Smooth muscle cell (in vitro differentiated cells): ENCODE data around the gene HPCA. TPM values are rescaled to one million over a fixed set of nuclear protein-coding genes. Genes with fewer than 3 reads are reported as not detected.
A peak's percentile ranks its signal among the peaks of the same experiment; 100 is the strongest.

ENCODE experiments used
- DNase-seq: peaks from one replicate; lab custom pipeline; 2025; ENCODE audit not compliant: unreplicated experiment; lab: John Stamatoyannopoulos, UW
- H2AFZ ChIP-seq: fragments of 200-600 bp; sonication (generic); 2 replicates; pipeline ENCODE4 v1.6.0; 2016; ENCODE audit warnings: antibody characterized with exemption, low read depth, mild to moderate bottlenecking
- H3F3A ChIP-seq: fragments of 200-600 bp; sonication (generic); 2 replicates; pipeline ENCODE4 v1.6.0; 2017; ENCODE audit warnings: antibody characterized with exemption, low read depth
- H3K27ac ChIP-seq: fragments of 200-600 bp; sonication (generic); 2 replicates; pipeline ENCODE4 v1.5.1; 2016; ENCODE audit warnings: low read depth, mild to moderate bottlenecking
- H3K27me3 ChIP-seq: fragments of 200-600 bp; sonication (generic); 2 replicates; pipeline ENCODE4 v1.6.1; 2016; ENCODE audit warnings: low read depth, mild to moderate bottlenecking
- H3K36me3 ChIP-seq: fragments of 200-600 bp; sonication (generic); 2 replicates; pipeline ENCODE4 v1.5.1; 2016; ENCODE audit warnings: low read depth
- H3K4me1 ChIP-seq: fragments of 200-600 bp; sonication (generic); 2 replicates; pipeline ENCODE4 v1.5.1; 2016; ENCODE audit warnings: low read depth
- H3K4me2 ChIP-seq: fragments of 200-600 bp; sonication (generic); 2 replicates; pipeline ENCODE4 v1.6.0; 2016; ENCODE audit warnings: mild to moderate bottlenecking
- H3K4me3 ChIP-seq: fragments of 200-600 bp; sonication (generic); 2 replicates; pipeline ENCODE4 v1.5.1; 2016; ENCODE audit warnings: mild to moderate bottlenecking
- H3K79me2 ChIP-seq: fragments of 200-600 bp; sonication (generic); 2 replicates; pipeline ENCODE4 v1.6.0; 2016; ENCODE audit warnings: low read depth, mild to moderate bottlenecking
- H3K9ac ChIP-seq: fragments of 200-600 bp; sonication (generic); 2 replicates; pipeline ENCODE4 v1.6.0; 2016; ENCODE audit warnings: low read depth
- H3K9me3 ChIP-seq: fragments of 200-600 bp; sonication (generic); replicated peaks from 2 replicates; pipeline ENCODE4 v1.5.1; 2016; ENCODE audit warnings: low read depth
- H4K20me1 ChIP-seq: fragments of 200-600 bp; sonication (generic); 2 replicates; pipeline ENCODE4 v1.6.0; 2016; ENCODE audit warnings: low read depth
- WGBS: methylation state at CpG from one replicate; pipeline ENCODE4 v1.1.7; 2016; ENCODE audit warnings: low lambda C conversion rate; 5-methylcytosine and 5-hydroxymethylcytosine counted together
- polyA plus RNA-seq: library from polyadenylated mRNA; unstranded; fragments of >200 nt; fragmentation: Nextera tagmentation; extraction: Ambion mirVana; gene quantifications from 2 replicates; pipeline ENCODE4 v1.2.1, GENCODE V29; 2016
- total RNA-seq: library from RNA; depleted of rRNA; stranded (reverse); fragments of >200 nt; gene quantifications from 2 replicates; pipeline ENCODE4 v1.2.3, GENCODE V29; 2014
- TF ChIP-seq, protein P1 (sequence below): fragments of 200-600 bp; sonication (generic); IDR thresholded peaks from 2 replicates; pipeline ENCODE4 v1.5.1; 2017; ENCODE audit warnings: borderline replicate concordance, mild to moderate bottlenecking, antibody characterized with exemption; ENCODE audit not compliant: insufficient read depth, poor library complexity, severe bottlenecking

Gene HPCA
- total and polyA plus RNA-seq, 2 experiments from 2014 or later = not detected

DNA sequence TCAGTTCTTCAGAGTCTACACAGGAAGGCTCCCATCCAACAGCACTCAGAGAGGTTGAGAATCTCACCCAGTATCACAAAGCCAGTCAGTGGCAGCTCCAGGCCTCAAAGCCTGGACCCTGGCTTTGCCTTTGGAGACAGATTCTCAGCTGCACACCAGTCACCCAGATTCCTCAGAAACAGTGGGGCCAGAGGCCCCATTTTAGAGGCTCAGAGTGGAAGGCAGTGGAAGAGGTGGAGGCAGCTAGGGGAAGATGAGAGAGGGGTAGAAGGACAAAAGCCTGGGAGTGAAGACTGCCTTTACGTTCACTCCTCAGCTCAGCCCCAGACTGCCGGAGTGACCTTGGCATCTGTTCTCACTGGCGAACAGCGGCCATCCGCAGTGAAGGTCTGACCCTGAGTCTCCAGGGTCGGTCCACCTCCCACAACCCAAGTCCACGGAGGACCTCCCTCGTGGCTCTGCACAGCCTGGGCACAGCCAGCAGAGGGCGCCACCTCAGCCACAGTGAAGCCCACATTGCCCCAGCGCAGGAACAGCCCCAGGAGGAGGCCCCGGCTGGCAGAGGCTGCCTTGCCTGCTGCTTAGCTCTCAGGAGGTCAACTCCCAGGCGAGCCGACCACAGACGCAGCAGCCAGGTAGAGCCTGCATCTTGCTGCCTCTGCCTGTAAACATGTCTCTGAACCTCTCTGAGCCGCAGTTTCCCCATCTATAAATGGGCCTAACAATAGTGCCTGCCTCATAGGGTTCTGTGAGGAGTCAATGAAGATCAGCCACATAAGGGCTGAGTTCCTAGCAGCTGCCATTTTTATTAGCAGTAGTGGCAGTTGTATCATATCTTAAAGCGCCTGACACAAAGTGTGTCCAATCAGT, 9.7 kb upstream of the HPCA start:
- TF ChIP-seq, protein P1, sequence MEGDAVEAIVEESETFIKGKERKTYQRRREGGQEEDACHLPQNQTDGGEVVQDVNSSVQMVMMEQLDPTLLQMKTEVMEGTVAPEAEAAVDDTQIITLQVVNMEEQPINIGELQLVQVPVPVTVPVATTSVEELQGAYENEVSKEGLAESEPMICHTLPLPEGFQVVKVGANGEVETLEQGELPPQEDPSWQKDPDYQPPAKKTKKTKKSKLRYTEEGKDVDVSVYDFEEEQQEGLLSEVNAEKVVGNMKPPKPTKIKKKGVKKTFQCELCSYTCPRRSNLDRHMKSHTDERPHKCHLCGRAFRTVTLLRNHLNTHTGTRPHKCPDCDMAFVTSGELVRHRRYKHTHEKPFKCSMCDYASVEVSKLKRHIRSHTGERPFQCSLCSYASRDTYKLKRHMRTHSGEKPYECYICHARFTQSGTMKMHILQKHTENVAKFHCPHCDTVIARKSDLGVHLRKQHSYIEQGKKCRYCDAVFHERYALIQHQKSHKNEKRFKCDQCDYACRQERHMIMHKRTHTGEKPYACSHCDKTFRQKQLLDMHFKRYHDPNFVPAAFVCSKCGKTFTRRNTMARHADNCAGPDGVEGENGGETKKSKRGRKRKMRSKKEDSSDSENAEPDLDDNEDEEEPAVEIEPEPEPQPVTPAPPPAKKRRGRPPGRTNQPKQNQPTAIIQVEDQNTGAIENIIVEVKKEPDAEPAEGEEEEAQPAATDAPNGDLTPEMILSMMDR = peak; percentile 70
- no peaks in the 10 kb centered on the region for H3K36me3 ChIP-seq
- H3K79me2 ChIP-seq = no peaks in the 10 kb centered on the region
- H3K27ac ChIP-seq = no peak overlapping the region
- peaks cover 8% of the 10 kb centered on the region for H3K4me1 ChIP-seq
- H2AFZ ChIP-seq = no peak overlapping the region
- WGBS = 53% methylated on average over 16 of the region's 16 CpGs
- H3K9me3 ChIP-seq = no peaks in the 10 kb centered on the region
- no peak overlapping the region for H3K4me3 ChIP-seq
- no peak for DNase-seq
- no peaks in the 10 kb centered on the region for H3F3A ChIP-seq
- no peak overlapping the region for H3K9ac ChIP-seq
- H3K4me2 ChIP-seq = no peak overlapping the region
- H4K20me1 ChIP-seq = no peaks in the 10 kb centered on the region
- peaks cover 7% of the 10 kb centered on the region for H3K27me3 ChIP-seq

DNA sequence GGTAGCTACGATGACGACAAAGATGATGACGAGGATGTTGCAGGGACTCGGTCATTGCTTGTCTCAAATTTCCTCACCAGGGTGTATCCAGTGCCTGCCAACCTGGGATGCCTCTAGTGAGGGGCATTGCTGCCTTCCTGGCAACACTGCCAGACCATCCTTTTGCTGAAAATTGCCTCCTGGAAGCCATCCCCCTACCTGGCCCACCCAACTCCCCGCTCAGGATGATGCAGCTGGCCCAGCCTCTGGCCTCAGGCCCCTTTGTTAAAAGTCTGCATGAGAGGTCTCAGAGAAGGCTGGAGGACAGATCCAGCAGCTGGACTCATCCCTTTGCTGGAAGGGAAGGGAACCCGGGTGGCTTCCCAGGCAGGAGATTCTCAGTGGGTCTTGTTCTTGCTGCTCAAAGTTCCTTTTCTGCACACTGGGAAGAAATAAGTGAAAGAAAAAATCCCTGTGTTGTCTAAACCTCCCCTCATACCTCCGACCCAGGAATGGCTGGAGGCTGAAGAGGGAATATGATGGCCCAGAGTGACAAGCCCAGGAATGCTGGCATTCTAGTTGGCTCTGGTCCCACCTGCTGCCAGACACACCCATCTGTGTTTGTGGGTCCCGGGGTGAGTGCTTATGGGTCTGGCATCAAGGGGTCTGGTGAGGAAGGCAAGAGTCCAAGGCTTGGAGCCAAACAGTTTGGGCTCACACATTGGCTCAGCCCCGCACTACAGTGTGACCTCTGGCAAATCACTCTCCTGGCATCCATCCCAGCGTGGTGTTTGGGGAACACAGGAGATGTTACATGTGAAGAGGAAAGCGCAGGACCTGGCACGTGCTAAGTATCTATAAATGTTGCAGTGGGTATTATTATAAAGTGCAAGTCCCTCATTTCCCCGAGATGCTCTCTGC, 8.8 kb upstream of the HPCA start:
- no peak overlapping the region for H3K27ac ChIP-seq
- WGBS = 91% methylated on average over 13 of the region's 13 CpGs
- no peak overlapping the region for H2AFZ ChIP-seq
- H3F3A ChIP-seq = no peaks in the 10 kb centered on the region
- no peaks in the 10 kb centered on the region for H3K27me3 ChIP-seq
- H3K9me3 ChIP-seq = no peaks in the 10 kb centered on the region
- H3K79me2 ChIP-seq = no peaks in the 10 kb centered on the region
- H4K20me1 ChIP-seq = no peaks in the 10 kb centered on the region
- no peaks in the 10 kb centered on the region for H3K4me1 ChIP-seq
- H3K9ac ChIP-seq = no peak overlapping the region
- H3K4me2 ChIP-seq = no peak overlapping the region
- H3K4me3 ChIP-seq = no peak overlapping the region
- H3K36me3 ChIP-seq = no peaks in the 10 kb centered on the region
- no peak for DNase-seq
- TF ChIP-seq, protein P1 = no peak

DNA sequence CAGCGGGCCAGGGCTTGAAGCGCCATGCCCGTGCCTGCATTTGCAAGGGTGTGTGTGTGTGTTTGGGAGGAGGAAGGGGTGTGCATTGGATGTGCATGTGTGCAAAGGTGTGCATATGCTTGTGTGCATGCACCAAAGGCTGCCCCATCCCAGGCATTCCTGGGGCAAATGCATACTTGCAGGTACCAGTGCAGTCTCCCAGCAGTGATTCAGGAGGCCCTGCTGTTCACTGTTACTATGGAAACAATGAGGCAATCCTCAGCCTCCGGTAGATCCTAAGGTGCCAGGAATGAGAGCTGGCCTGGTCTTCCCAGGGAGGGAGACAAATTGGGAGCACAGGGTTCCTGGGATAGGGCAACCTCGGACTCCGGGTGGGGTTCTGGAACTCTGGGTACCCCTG, 8.1 kb upstream of the HPCA start:
- H2AFZ ChIP-seq = no peak overlapping the region
- DNase-seq = no peak
- H3K4me1 ChIP-seq = no peaks in the 10 kb centered on the region
- no peaks in the 10 kb centered on the region for H3K79me2 ChIP-seq
- no peak overlapping the region for H3K4me2 ChIP-seq
- no peaks in the 10 kb centered on the region for H3K9me3 ChIP-seq
- no peak overlapping the region for H3K9ac ChIP-seq
- TF ChIP-seq, protein P1 = no peak
- no peaks in the 10 kb centered on the region for H4K20me1 ChIP-seq
- H3K27me3 ChIP-seq = no peaks in the 10 kb centered on the region
- no peaks in the 10 kb centered on the region for H3K36me3 ChIP-seq
- H3F3A ChIP-seq = no peaks in the 10 kb centered on the region
- no peak overlapping the region for H3K27ac ChIP-seq
- H3K4me3 ChIP-seq = no peak overlapping the region
- WGBS = 79% methylated on average over 6 of the region's 6 CpGs
